Retinal pigment epithelial cell (primary cell): ENCODE results near the gene GDA.

Experiments used
- DNase-seq: peaks from one replicate; pipeline ENCODE4 v3.0.0-alpha.2; 2010; ENCODE audit warnings: low read depth
- H3K4me3 ChIP-seq: 2 replicates; pipeline ENCODE4 v1.5.1; 2011; ENCODE audit warnings: mild to moderate bottlenecking, low read length, control low read depth, moderate library complexity
- CTCF ChIP-seq: conservative IDR thresholded peaks from 2 replicates; pipeline ENCODE4 v1.5.1; 2011; ENCODE audit warnings: low read depth, low read length, control low read depth, inconsistent platforms

GDA gene

GRCh38 chr9:72129271-72130156 is 19.7 kb upstream of the GDA start:
- TF ChIP-seq CTCF = no peak
- no peak overlapping the region for H3K4me3 ChIP-seq
- no peak for DNase-seq

GRCh38 chr9:72130321-72130720 is 18.9 kb upstream of the GDA start:
- H3K4me3 ChIP-seq = no peak overlapping the region
- no peak for TF ChIP-seq CTCF
- no peak for DNase-seq

- TF ChIP-seq CTCF = no peak
- no peak overlapping the region for H3K4me3 ChIP-seq
- no peak for DNase-seq
Observed at GRCh38 chr9:72131206-72131605, 18.0 kb upstream of the GDA start.

- no peak overlapping the region for H3K4me3 ChIP-seq
- no peak for DNase-seq
- TF ChIP-seq CTCF = no peak
Observed at GRCh38 chr9:72132052-72132451, 17.2 kb upstream of the GDA start.

GRCh38 chr9:72133365-72134035 is 15.7 kb upstream of the GDA start:
- no peak for TF ChIP-seq CTCF
- no peak overlapping the region for H3K4me3 ChIP-seq
- DNase-seq = no peak

GRCh38 chr9:72134801-72135200 is 14.4 kb upstream of the GDA start:
- no peak for TF ChIP-seq CTCF
- DNase-seq = no peak

More at GRCh38 chr9:72134801-72135200, 14.4 kb upstream of the GDA start:
- no peak overlapping the region for H3K4me3 ChIP-seq
